NCI-H1092 treated with DMSO at 0.1 percent for 48 hours (cell line): ENCODE measurements around the gene LDLRAD3.

Experiments used
- DNase-seq: peaks from one replicate; lab custom pipeline; 2025; lab: John Stamatoyannopoulos, UW

LDLRAD3 gene

GRCh38 chr11:36051235-36052144 is 107.6 kb downstream of the LDLRAD3 start:
- DNase-seq, result no peak

- no peak for DNase-seq
Measured at GRCh38 chr11:36053281-36053680, 109.4 kb downstream of the LDLRAD3 start.

GRCh38 chr11:36053862-36054261 is 110.0 kb downstream of the LDLRAD3 start:
- no peak for DNase-seq

GRCh38 chr11:36054628-36055027 is 110.8 kb downstream of the LDLRAD3 start:
- DNase-seq, result no peak

- DNase-seq, result no peak
Measured at GRCh38 chr11:36056160-36056751, 112.4 kb downstream of the LDLRAD3 start.

- no peak for DNase-seq
Measured at GRCh38 chr11:36057379-36058042, 113.6 kb downstream of the LDLRAD3 start.

GRCh38 chr11:36059660-36060059 is 115.8 kb downstream of the LDLRAD3 start:
- no peak for DNase-seq

GRCh38 chr11:36060926-36061325 is 117.1 kb downstream of the LDLRAD3 start:
- no peak for DNase-seq

GRCh38 chr11:36061471-36061870 is 117.6 kb downstream of the LDLRAD3 start:
- no peak for DNase-seq

GRCh38 chr11:36062796-36063365 is 119.0 kb downstream of the LDLRAD3 start:
- no peak for DNase-seq

GRCh38 chr11:36065436-36065835 is 121.6 kb downstream of the LDLRAD3 start:
- DNase-seq, result no peak

GRCh38 chr11:36066891-36067290 is 123.0 kb downstream of the LDLRAD3 start:
- DNase-seq, result no peak

- no peak for DNase-seq
Measured at GRCh38 chr11:36069576-36070212, 125.8 kb downstream of the LDLRAD3 start.

- no peak for DNase-seq
Measured at GRCh38 chr11:36070213-36070953, 126.5 kb downstream of the LDLRAD3 start.

GRCh38 chr11:36070954-36071330 is 127.1 kb downstream of the LDLRAD3 start:
- no peak for DNase-seq

- no peak for DNase-seq
Measured at GRCh38 chr11:36071917-36072500, 128.1 kb downstream of the LDLRAD3 start.

GRCh38 chr11:36073411-36074203 is 129.7 kb downstream of the LDLRAD3 start:
- no peak for DNase-seq

- DNase-seq, result no peak
Measured at GRCh38 chr11:36074941-36075431, 131.1 kb downstream of the LDLRAD3 start.

- no peak for DNase-seq
Measured at GRCh38 chr11:36077368-36077767, 133.5 kb downstream of the LDLRAD3 start.
